Cerebellar cortex (tissue), 1 donor: ENCODE measurements around the gene MC4R.
"Not testable (repeated sequence)": the region's sequence is repeated elsewhere in the genome, so short reads cannot be mapped to it uniquely, and the experiment has no call there.

Experiments used
- DNase-seq: peaks from one replicate; pipeline ENCODE4 v3.0.0-alpha.2; 2015; ENCODE audit warnings: low spot score

The MC4R gene

DNA sequence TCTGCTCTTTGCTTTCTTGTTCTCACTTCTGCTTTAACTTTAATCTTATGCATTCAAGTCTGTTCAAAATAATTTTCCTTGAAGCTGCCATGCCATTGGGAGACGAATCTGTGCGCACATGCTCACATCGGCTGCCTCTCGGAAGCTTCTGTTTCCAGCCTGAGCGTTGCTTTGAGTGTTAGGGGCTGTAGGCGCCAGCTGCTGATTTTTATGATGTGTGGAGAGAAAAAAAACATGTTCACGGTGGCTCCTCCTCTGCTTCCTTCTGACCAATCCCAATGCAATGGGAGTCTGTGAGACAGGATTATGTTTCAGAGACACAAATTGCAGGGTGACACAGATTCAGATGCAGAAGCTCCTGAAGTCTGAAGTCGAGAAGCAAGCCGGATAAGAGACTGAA, at the start of gene MC4R:
Gene MC4R, minus strand, starts transcription at position 180 of the 400 bp plus-strand sequence. CDS start 426 bp downstream, outside the sequence.
- DNase-seq = no peak

DNA sequence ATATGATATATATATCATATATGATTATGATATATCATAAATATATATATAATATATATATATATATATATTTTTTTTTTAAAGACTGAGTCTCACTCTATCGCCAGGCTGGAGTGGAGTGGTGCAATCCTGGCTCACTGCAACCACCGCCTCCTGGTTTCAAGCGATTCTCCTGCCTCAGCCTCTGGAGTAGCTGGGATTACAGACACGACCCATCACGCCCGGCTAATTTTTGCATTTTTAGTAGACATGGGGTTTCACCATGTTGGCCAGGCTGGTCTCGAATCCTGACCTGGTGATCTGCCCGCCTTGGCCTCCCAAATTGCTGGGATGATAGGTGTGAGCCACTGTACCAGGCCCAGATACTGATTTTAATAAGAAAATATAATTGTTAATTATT, 49.7 kb upstream of the MC4R start:
- not testable (repeated sequence) for DNase-seq

DNA sequence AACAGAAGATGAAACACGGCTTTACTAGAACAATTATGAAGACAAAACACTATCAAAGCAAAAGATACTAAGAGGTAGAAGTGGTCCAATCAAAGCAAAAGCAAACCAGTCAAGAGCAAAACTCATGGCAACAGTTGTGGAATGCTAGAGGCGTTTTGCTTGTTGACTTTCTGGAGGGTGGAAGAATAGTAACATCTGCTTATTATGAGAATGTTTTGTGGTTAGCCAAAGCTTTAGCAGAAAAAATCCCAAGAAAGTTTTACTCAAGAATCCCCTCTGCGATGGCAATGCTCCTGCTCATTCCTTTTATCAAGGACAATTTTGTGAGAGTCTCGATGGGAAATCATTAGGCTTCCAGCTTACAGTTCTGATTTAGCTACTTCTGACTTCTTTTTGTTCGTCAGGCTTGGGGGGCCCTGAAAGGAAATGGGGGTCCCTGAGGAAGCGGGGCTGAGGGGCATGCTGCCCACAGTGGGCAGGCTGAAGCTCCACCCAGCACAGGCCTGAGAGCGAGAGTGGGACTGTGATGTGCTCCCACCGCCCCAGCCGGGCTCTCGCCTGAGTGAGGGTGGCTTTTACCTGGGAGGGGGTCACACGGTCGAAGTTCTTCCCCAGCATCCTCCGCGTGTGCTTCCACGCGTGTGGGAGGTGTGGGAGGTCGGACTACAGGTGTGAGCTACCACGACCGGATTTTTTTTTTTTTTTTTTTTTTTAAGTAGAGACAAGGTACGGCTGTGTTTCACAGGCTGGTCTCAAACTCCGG, 49.0 kb upstream of the MC4R start:
- DNase-seq = no peak

- no peak for DNase-seq
Measured at GRCh38 chr18:60417946-60418345, 45.4 kb upstream of the MC4R start.

GRCh38 chr18:60413944-60414547, 41.5 kb upstream of the MC4R start:
- no peak for DNase-seq

- no peak for DNase-seq
Measured at GRCh38 chr18:60411715-60412114, 39.1 kb upstream of the MC4R start.

GRCh38 chr18:60406721-60407120, 34.1 kb upstream of the MC4R start:
- DNase-seq = no peak

GRCh38 chr18:60404486-60405085, 32.0 kb upstream of the MC4R start:
- DNase-seq = no peak

DNA sequence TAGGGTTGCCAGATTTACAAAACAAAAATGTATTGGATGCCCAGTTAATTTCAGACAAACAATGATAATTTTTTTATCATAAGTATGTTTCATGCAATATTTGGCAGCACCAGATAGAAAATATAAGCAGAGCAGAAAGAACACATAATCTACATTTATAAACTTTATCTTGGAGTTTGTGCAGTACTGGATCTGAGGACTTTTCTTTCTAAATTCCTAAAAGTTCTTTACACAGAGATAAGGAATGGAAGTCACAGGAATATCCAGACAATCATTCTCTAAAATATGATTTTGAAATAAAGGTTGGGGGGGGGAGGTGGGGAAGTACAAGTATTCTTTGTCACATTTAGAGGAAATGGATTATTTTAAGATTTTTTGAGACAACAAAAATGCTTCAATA, 28.8 kb upstream of the MC4R start:
- DNase-seq = no peak

DNA sequence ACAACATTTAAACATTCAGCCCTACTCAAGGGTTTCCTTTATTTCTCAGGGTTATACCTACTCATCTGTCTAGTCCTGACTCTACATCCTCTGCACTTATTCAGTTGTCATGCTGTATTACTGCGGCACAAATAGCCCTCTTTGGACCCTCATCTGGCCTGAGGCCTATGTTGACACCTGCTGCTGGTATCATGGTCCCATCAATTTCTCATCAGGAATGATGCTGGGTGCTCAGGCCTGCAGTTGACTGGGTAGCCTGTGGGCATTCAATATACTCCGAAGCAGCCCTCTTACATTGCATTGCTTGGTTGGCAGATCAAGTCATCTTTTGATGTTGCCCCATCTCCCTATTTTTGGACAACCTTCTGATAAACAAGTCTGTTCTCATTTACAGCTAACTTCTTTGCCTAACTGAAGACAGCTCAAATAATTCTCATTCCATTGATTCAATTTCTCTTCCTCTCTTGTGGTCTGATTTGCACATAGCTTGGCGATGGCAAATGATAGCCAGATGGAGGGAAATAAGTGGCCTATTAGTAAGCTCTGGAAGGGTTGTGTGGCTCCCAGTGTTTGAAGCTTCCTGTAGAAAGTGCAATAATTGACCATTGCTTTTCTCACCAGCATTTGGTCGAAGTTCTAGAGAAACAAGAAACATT, 19.1 kb upstream of the MC4R start:
- no peak for DNase-seq

DNA sequence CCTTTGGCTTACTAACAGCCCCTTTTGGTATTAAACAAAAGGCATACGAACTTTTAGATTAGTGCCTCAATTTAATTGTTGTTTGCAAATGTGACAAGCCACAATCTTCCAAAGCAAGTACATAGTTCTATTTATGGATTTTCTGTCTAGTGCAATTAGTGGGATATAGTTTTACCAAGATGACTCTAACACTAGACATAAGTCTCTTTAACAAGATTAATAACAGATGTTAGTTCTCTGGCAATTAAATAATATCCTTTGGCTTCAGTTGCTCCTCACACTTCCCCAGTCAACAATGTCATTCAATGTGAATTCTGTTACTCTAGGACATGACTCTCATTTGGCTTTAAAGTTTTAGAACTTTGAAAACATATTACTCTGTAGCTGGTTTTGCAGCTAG, 16.7 kb upstream of the MC4R start:
- no peak for DNase-seq

DNA sequence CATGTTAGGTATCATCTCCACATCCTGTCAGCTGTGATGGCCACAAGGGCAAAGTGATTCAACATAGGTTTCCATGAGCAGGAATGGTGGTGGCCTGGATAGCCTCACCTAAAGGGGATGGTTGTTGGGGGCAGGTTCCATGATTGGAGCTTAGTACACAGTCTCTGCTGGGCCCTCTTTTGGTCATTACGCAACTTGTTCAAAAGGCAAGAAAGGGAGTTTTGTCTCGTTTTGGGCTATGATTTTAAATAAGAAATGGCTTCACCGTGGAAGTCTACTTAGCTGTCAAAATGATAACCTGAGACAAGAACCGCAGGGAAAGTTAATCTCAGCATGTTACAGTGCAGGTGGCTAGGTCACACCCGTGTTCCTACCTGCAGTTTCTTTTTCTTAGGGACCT, 13.1 kb upstream of the MC4R start:
- DNase-seq = no peak

- DNase-seq = no peak
Measured at GRCh38 chr18:60383893-60384292, 11.3 kb upstream of the MC4R start.

DNA sequence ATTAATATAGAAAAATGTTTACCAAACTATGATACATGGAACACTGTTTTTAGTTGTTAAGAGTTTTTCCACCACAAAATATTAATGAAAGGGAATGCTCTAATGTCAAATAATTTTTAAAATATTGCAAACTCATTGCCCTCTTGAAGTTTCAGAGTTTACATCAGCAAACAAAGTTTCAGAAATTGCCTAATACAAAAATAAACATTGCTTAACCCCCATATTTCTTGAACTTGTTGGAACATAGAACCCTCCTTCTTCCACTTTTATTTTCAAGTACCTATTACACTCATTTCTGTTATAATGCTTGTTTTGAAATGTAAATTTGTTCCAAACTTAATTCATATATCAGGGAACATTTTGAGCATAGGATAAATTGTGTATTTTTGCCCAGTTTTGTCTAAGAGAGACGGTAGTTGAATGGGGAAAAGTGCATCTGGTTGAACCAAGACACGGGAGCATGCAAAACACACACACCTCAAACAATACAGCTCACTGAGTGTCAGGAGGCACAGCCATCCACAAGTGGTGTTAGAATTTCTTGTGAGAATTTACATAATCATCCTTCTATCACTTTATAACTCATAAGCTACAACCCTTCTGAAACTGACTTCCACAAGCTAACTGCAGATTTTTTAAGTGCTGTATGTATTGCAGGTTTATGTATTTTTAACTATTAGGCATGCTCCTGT, 5.3 kb upstream of the MC4R start:
- DNase-seq = no peak

GRCh38 chr18:60372132-60372531, 443 bp downstream of the MC4R start:
- DNase-seq = no peak

- no peak for DNase-seq
Measured at GRCh38 chr18:60358516-60358915, 14.1 kb downstream of the MC4R start.

DNA sequence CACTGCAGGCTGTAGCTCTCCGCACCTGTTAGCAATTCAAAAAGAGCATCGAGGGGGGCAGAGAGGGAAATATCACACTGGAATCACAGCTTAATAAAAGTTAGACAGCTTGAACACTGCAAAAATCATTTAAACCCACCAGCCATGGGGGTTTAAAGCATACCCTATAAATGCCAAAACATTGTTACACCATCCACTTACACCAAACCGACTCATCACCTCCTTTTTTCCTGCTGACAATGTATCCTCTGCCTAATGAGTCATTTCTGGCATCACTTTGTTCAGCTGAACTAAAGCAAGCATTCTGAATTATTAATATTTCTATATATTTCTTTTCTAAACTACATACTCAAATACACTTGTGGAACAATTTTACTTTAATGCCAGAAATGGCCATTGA, 21.6 kb downstream of the MC4R start:
- no peak for DNase-seq

DNA sequence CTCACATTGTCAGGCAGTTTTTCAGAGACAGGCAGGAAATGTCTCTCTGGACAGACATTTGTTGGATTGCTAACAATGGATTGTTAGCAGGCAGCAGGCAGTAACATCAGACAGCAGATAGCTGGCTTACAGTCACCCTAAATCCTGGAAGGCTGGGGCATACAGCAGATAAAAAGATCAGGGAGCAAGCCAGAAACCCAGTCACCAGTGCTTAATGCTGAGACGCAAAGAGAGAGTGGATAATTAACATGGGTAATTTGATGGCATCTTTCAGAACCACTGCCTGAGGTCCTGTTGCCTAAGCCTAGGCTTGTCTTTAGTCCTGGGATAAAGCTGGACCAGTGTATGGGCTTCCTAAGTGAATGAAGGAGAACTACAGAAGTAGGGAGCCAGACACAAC, 22.4 kb downstream of the MC4R start:
- DNase-seq = no peak

GRCh38 chr18:60347526-60348045, 25.0 kb downstream of the MC4R start:
- no peak for DNase-seq

- no peak for DNase-seq
Measured at GRCh38 chr18:60339018-60339417, 33.6 kb downstream of the MC4R start.

DNA sequence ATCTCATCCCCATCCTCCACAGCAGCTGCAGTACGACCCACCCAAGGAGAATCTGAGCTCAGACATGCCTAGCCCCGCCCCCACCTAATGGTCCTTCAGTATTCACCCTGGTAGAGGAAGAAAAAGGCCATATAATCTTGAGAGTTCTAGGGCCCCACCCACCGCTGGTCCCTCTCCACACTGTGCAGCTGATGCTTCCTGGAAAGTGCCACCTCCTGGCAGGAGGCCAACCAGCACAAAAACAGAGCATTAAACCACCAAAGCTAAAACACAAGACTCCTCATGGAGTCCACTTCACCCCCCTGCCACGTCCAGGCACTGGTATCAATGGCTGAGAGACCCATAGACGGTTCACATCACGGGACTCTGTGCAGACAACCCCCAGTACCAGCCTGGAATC, 40.7 kb downstream of the MC4R start:
- no peak for DNase-seq

GRCh38 chr18:60329131-60329530, 43.4 kb downstream of the MC4R start:
- no peak for DNase-seq
